Endothelial cell of umbilical vein (primary cell): ENCODE data around the gene TREML2. TPM values are rescaled to one million over a fixed set of nuclear protein-coding genes. Genes with fewer than 3 reads are reported as not detected.
A peak's percentile ranks its signal among the peaks of the same experiment; 100 is the strongest.

Source experiments
- BruUV-seq: library from RNA; stranded (reverse); fragments of 400-500 nt; replicated peaks from 2 replicates; lab custom pipeline; 2021; lab: Mats Ljungman, UMichigan
- CTCF ChIA-PET: fragments of 300-600, 350-600 bp; sonication (Branson Sonifier 250); formaldehyde crosslinking; loops from one replicate; lab custom pipeline; 2021; ENCODE audit warnings: antibody characterized with exemption, inconsistent platforms; lab: Charles Lee
- POLR2A ChIA-PET: fragments of 300-600, 350-600 bp; sonication (Branson Sonifier 250); formaldehyde crosslinking; loops from one replicate; lab custom pipeline; 2021; ENCODE audit warnings: antibody characterized with exemption, inconsistent platforms; lab: Charles Lee
- DNase-seq: peaks from one replicate; pipeline ENCODE4 v3.0.0-alpha.2; 2011; ENCODE audit warnings: low read depth, low spot score
- FAIRE-seq: peaks from 2 replicates; lab custom pipeline; 2011; peaks lifted over from hg19 to GRCh38; lab: Jason Lieb, UNC
- H2AFZ ChIP-seq: 2 replicates; pipeline ENCODE4 v1.6.0; 2012; ENCODE audit warnings: low read depth, low read length, control low read depth, inconsistent platforms
- H3K27ac ChIP-seq: 2 replicates; pipeline ENCODE4 v1.5.1; 2011; ENCODE audit warnings: low read depth, mild to moderate bottlenecking, control low read depth, low read length, moderate library complexity; ENCODE audit not compliant: insufficient read depth
- H3K27me3 ChIP-seq, 2 experiments: 2 replicates each; pipeline versions ENCODE4 v1.6.0 to v1.6.1; 2011; ENCODE audit warnings: low read length in 2 of 2, mixed read lengths in 1 of 2; ENCODE audit not compliant: control insufficient read depth in 2 of 2, insufficient read depth in 2 of 2
- H3K36me3 ChIP-seq, 2 experiments: 2 replicates in 1 of 2; 3 replicates in 1 of 2; pipeline ENCODE4 v1.5.1; 2011; ENCODE audit warnings: low read length in 2 of 2, mild to moderate bottlenecking in 1 of 2, moderate library complexity in 1 of 2; ENCODE audit not compliant: control insufficient read depth in 2 of 2, insufficient read depth in 2 of 2; ENCODE audit errors: extremely low read depth in 1 of 2
- H3K4me1 ChIP-seq: 3 replicates; pipeline ENCODE4 v1.5.1; 2011; ENCODE audit warnings: mild to moderate bottlenecking, low read length; ENCODE audit not compliant: control insufficient read depth, insufficient read depth; ENCODE audit errors: extremely low read depth
- H3K4me2 ChIP-seq: 2 replicates; pipeline ENCODE4 v1.6.1; 2011; ENCODE audit warnings: low read length, control low read depth, mixed read lengths; ENCODE audit not compliant: insufficient read depth
- H3K4me3 ChIP-seq, 3 experiments: fragments of 200-600 bp in 1 of 3; sonication (generic), shearing (Covaris generic) in 1 of 3; replicated peaks in 1 of 3; 2 replicates each; pipeline ENCODE4 v1.5.1; 2011 to 2016; ENCODE audit warnings: control low read depth in 3 of 3, low read length in 3 of 3, mild to moderate bottlenecking in 2 of 3, inconsistent platforms in 1 of 3, low read depth in 1 of 3, moderate library complexity in 1 of 3; ENCODE audit not compliant: insufficient read depth in 1 of 3
- H3K79me2 ChIP-seq: 2 replicates; pipeline ENCODE4 v1.6.0; 2012; ENCODE audit warnings: low read length, inconsistent platforms; ENCODE audit not compliant: control insufficient read depth, insufficient read depth
- H3K9ac ChIP-seq: replicated peaks from 2 replicates; pipeline ENCODE3; 2011; ENCODE audit warnings: low read length, control low read depth; ENCODE audit not compliant: insufficient read depth; ENCODE audit errors: extremely low read depth
- H3K9me1 ChIP-seq: replicated peaks from 3 replicates; pipeline ENCODE4 v1.6.0; 2011; ENCODE audit warnings: mild to moderate bottlenecking, low read length; ENCODE audit not compliant: control insufficient read depth, insufficient read depth; ENCODE audit errors: extremely low read depth
- H3K9me3 ChIP-seq: replicated peaks from 2 replicates; pipeline ENCODE4 v1.5.1; 2012; ENCODE audit warnings: low read length, inconsistent platforms; ENCODE audit not compliant: control insufficient read depth, insufficient read depth
- H4K20me1 ChIP-seq: replicated peaks from 2 replicates; pipeline ENCODE3; 2011; ENCODE audit warnings: mild to moderate bottlenecking, low read length; ENCODE audit not compliant: control insufficient read depth, insufficient read depth; ENCODE audit errors: extremely low read depth
- FOS ChIP-seq: IDR thresholded peaks from 2 replicates; pipeline ENCODE4 v1.6.1; 2011; ENCODE audit warnings: mild to moderate bottlenecking, low read length, moderate library complexity, borderline replicate concordance; ENCODE audit not compliant: insufficient read depth
- GATA2 ChIP-seq: IDR thresholded peaks from 2 replicates; pipeline ENCODE4 v1.7.0; 2011; ENCODE audit warnings: low read depth, mild to moderate bottlenecking, moderate library complexity, mixed read lengths, low read length; ENCODE audit not compliant: insufficient read length, insufficient read depth
- JUN ChIP-seq: IDR thresholded peaks from 2 replicates; pipeline ENCODE4 v1.6.1; 2011; ENCODE audit warnings: borderline replicate concordance, low read depth; ENCODE audit not compliant: insufficient read length, insufficient read depth
- POLR2A ChIP-seq: IDR thresholded peaks from 2 replicates; pipeline ENCODE4 v1.6.1; 2012; ENCODE audit warnings: low read depth, mild to moderate bottlenecking, control low read depth, low read length
- dilution Hi-C: fragments of 300-500 bp; cut with MboI; formaldehyde crosslinking; loops from one replicate; pipeline ENCODE4 v1.15.0; 2019; ENCODE audit warnings: low sequenced_read_pairs; ENCODE audit not compliant: extremely low pct_ligation_motif_present
- intact Hi-C: fragments of 100-400 bp; cut with micrococcal nuclease; formaldehyde crosslinking; loops from one replicate; pipeline ENCODE4 v1.10.0; 2022
- polyA plus RNA-seq, 4 experiments: library from polyadenylated mRNA; depleted of rRNA in 3 of 4; stranded (reverse) in 3 of 4; unstranded in 1 of 4; fragments of >200 nt; gene quantifications; 2 replicates each; pipeline versions ENCODE4 v1.2.1 to v1.2.3, GENCODE V29; 2011 to 2012; ENCODE audit warnings: missing spikeins in 1 of 4
- total RNA-seq: library from RNA; stranded (reverse); gene quantifications from 2 replicates; pipeline ENCODE4 v1.2.3, GENCODE V29; 2021
- TF ChIP-seq, protein P1 (sequence below), 2 donors: IDR thresholded peaks; 1 replicate in 1 of 2; 2 replicates in 1 of 2; pipeline ENCODE4 v1.5.1; 2011; ENCODE audit warnings: low read length in 2 of 2, mild to moderate bottlenecking in 2 of 2, moderate library complexity in 2 of 2, control low read depth in 1 of 2, inconsistent platforms in 1 of 2, low read depth in 1 of 2; ENCODE audit not compliant: insufficient read depth in 1 of 2; ENCODE audit errors: extremely low read depth in 1 of 2

The TREML2 gene
- total and polyA plus RNA-seq, 2 donors (not counting 3 experiments of a cell fraction or from before 2014, with no cell fraction given), result not detected

DNA sequence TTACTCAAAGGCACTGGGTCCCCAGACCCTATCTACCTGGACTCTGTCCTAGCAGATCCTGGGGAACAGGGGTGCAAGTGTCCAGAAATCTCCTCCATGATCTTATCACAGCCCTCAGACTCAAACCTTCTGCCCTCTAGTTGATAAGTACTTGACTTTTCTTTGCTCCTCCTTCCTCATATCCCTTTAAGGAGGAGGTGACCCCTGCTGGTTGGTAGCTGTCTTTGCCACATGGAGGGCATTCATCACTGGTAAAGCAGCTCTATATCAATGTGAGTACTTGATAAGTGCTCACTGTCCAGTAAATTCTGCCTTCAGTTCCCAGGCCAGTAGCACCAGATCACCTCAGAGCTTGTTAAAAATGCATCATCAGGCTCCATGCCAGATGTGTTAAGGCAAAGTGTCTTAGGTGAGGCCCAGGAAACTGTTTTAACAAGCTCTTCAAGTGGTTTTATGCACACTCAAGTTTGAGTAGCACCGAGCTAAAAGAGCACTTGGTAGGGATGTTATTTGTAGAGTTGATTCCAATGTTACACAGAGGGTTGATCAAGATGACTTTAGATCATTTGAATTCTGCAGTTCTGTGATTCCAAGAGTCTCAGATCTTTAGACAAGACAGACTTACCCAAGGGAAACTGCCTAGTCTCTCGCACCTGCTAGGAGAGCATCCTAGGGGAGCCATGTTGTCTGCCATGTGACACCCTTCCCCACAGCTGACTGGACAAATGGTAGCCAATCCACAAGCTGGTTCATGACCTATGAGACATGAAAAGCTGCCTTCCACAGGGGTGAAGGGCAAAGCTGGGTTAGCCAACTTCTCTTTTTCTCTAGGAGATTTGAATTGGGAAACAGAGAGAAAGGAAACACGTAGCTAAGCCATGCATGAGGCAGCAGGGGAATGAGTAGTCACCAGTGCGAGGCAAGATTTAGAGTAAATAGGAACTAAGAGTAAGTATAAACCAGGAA is 18.6 kb downstream of the TREML2 start:
- ChIA-PET POLR2A (no interaction called here), CTCF (interaction anchor here (0.7 to 4.5 kb wide), 31 partner anchors 9 to 1836 kb away, joined by 3 to 89 read pairs (median 5); partner anchors contain the start of genes NFYA and OARD1)
- FAIRE-seq (peak; percentile 77), DNase-seq (peak; percentile 73)
- Histone ChIP-seq H3K4me2 (no peak overlapping the region), H3K9ac (no peak overlapping the region), H3K4me3 (no peak overlapping the region), H3K27ac (no peak overlapping the region), H3K79me2 (no peaks in the 10 kb centered on the region), H3K9me1 (no peaks in the 10 kb centered on the region), H3K36me3 (no peaks in the 10 kb centered on the region), H3K9me3 (no peaks in the 10 kb centered on the region), H3K27me3 (peaks cover under 1 to 2% of the 10 kb centered on the region in 2 experiments), H2AFZ (no peak overlapping the region), H3K4me1 (no peaks in the 10 kb centered on the region), H4K20me1 (no peaks in the 10 kb centered on the region)
- dilution Hi-C loops, result no loop called here
- intact Hi-C loops, result loop anchor here (1.0 kb wide), 2 partner anchors 84 to 90 kb away; no protein-coding TSS in a partner anchor
- no TSS peak for BruUV-seq
- TF ChIP-seq GATA2, result no peak
- TF ChIP-seq, protein P1, sequence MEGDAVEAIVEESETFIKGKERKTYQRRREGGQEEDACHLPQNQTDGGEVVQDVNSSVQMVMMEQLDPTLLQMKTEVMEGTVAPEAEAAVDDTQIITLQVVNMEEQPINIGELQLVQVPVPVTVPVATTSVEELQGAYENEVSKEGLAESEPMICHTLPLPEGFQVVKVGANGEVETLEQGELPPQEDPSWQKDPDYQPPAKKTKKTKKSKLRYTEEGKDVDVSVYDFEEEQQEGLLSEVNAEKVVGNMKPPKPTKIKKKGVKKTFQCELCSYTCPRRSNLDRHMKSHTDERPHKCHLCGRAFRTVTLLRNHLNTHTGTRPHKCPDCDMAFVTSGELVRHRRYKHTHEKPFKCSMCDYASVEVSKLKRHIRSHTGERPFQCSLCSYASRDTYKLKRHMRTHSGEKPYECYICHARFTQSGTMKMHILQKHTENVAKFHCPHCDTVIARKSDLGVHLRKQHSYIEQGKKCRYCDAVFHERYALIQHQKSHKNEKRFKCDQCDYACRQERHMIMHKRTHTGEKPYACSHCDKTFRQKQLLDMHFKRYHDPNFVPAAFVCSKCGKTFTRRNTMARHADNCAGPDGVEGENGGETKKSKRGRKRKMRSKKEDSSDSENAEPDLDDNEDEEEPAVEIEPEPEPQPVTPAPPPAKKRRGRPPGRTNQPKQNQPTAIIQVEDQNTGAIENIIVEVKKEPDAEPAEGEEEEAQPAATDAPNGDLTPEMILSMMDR (IDR thresholded peaks at IDR 0.05; ENCODE audit: extremely low read depth in 1 of 2, insufficient read depth in 1 of 2, low read depth in 1 of 2, low read length in 2 of 2), result peak; percentile 67 to 69

DNA sequence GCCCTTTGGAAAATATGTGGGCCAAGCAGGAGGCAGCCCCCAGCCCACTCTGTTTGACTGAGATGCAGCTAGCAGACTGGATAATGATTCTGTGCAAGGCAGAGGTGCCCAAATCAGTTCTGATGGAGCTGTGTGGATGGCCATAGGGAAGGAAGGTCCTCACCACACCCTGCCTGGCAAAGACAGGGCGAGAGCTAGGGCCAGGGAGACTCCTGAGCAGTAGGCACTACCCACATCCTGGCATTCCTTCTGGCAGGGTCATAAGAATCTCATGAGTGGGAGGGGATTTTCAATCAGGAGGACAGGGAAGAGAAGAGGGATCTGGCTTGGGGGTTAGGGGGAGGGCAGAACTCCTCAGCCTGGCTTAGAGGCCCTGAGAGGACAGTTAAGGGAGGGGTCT is 19.4 kb downstream of the TREML2 start:
- Histone ChIP-seq H3K9me1 (no peaks in the 10 kb centered on the region), H3K9me3 (no peaks in the 10 kb centered on the region), H3K4me2 (no peak overlapping the region), H3K9ac (no peak overlapping the region), H3K27ac (no peak overlapping the region), H3K79me2 (no peaks in the 10 kb centered on the region), H2AFZ (no peak overlapping the region), H3K4me3 (no peak overlapping the region), H4K20me1 (no peaks in the 10 kb centered on the region), H3K36me3 (no peaks in the 10 kb centered on the region), H3K4me1 (no peaks in the 10 kb centered on the region), H3K27me3 (peaks cover 3 to 7% of the 10 kb centered on the region in 2 experiments)
- FAIRE-seq (no peak), DNase-seq (no peak)
- ChIA-PET POLR2A (no interaction called here), CTCF (interaction anchor here (1.0 to 4.5 kb wide), 22 partner anchors 10 to 1835 kb away, joined by 3 to 89 read pairs (median 5); partner anchors contain the start of genes NFYA and OARD1)
- intact Hi-C loops (no loop called here), dilution Hi-C loops (no loop called here)
- no peak for TF ChIP-seq JUN
- TF ChIP-seq FOS, result no peak
- no peak for TF ChIP-seq POLR2A
- BruUV-seq, result no TSS peak
